Stomach (tissue), 9 donors: ENCODE data around the gene COL4A2. TPM values are rescaled to one million over a fixed set of nuclear protein-coding genes. Genes with fewer than 3 reads are reported as not detected.

Source experiments
- DNase-seq, 2 donors: peaks; one replicate each; pipeline versions ENCODE4 v3.0.0 to v3.0.0-alpha.2; 2013 to 2019
- H3K27ac ChIP-seq, 5 donors: fragments of 200-600 bp in 4 of 5; sonication (generic) in 4 of 5; one replicate each; pipeline ENCODE4 v1.5.1; 2013 to 2019; ENCODE audit warnings: mild to moderate bottlenecking in 1 of 5, moderate library complexity in 1 of 5
- H3K27me3 ChIP-seq, 3 donors: fragments of 200-600 bp; sonication (generic); one replicate each; pipeline ENCODE4 v1.5.1; 2017 to 2019; ENCODE audit warnings: mixed run types in 1 of 3
- H3K36me3 ChIP-seq, 4 donors: fragments of 200-600 bp; sonication (generic); 1 replicate in 3 of 4; 2 replicates in 1 of 4; pipeline ENCODE4 v1.5.1; 2016 to 2019
- H3K4me1 ChIP-seq, 4 donors: fragments of 200-600 bp; sonication (generic); one replicate each; pipeline ENCODE4 v1.5.1; 2016 to 2019
- H3K4me3 ChIP-seq, 4 donors: fragments of 200-600 bp; sonication (generic) in 3 of 4; one replicate each; pipeline ENCODE4 v1.5.1; 2016 to 2019; ENCODE audit warnings: mild to moderate bottlenecking in 1 of 4
- H3K9me3 ChIP-seq, 4 donors: fragments of 200-600 bp; sonication (generic); one replicate each; pipeline ENCODE4 v1.5.1; 2016 to 2019
- EP300 ChIP-seq: sonication (generic); formaldehyde crosslinking; IDR thresholded peaks from one replicate; pipeline ENCODE4 v1.6.1; 2017; ENCODE audit warnings: antibody characterized with exemption
- POLR2A ChIP-seq, 4 donors: fragments of 450-650 bp; IDR thresholded peaks; one replicate each; pipeline ENCODE4 v1.6.1; 2016; ENCODE audit warnings: antibody characterized with exemption in 4 of 4, control low read depth in 2 of 4, mild to moderate bottlenecking in 1 of 4, moderate library complexity in 1 of 4
- POLR2AphosphoS5 ChIP-seq, 3 donors: sonication (generic); formaldehyde crosslinking; IDR thresholded peaks; one replicate each; pipeline ENCODE4 v1.6.1; 2016; ENCODE audit warnings: antibody characterized with exemption in 3 of 3
- WGBS, 5 donors: extraction: QIAGEN DNeasy Blood & Tissue Kit in 3 of 5; methylation state at CpG; one replicate each; pipeline versions ENCODE4 v1.1.5 to v1.1.7; 2013 to 2018; 5-methylcytosine and 5-hydroxymethylcytosine counted together
- intact Hi-C: fragments of 100-400 bp; cut with DNase I; formaldehyde crosslinking; loops from one replicate; pipeline ENCODE4 v1.15.1; 2023; ENCODE audit warnings: low total_unique reads
- polyA plus RNA-seq, 3 donors: library from polyadenylated mRNA; stranded (reverse); fragments of 200-250 nt; gene quantifications; one replicate each; pipeline ENCODE4 v1.2.3, GENCODE V29; 2013
- total RNA-seq, 5 donors: library from RNA; depleted of rRNA; stranded (reverse); fragments of >200 nt; gene quantifications; one replicate each; pipeline versions ENCODE4 v1.1.0 to v1.2.3, GENCODE V29; 2014 to 2016
- TF ChIP-seq, protein P1 (sequence below), 7 experiments: fragments of 450-650 bp in 4 of 7; fragments of 200-600 bp in 3 of 7; sonication (generic) in 3 of 7; IDR thresholded peaks; one replicate each; pipeline ENCODE4 v1.5.1; 2016 to 2019; ENCODE audit warnings: antibody characterized with exemption in 7 of 7, control low read depth in 2 of 7, mild to moderate bottlenecking in 1 of 7
- donor health status: healthy with polysubstance abuse.
- donor health status: Bipolar disorder and iron deficiency.
- donor health status: healthy.

Gene COL4A2
- total and polyA plus RNA-seq, 8 donors: 24.0 to 531 (median 214) TPM

DNA sequence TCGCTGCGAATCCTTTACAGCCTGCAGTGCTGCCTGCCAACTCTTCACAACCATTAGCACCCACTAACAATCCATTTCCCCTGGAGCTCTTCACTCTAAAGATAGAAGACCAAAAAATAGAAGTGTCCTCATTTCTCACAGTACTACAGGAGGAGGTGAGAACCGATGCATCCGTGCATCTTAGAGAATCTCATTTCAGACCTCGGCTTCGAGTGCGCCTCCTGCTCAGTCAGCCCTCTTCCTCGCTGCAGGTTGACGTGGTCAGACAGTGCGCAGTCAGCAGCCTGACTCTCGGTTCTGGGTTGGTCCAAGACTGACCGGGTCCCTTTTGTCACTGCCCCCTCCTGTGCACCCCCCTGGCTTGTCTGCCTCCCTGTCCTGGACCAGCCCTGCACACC lies 169.1 kb downstream of the COL4A2 start:
- no peak for DNase-seq
- H3K9me3 ChIP-seq: no peaks in the 10 kb centered on the region
- no peak overlapping the region for H3K4me3 ChIP-seq
- no peak overlapping the region for H3K27ac ChIP-seq
- H3K27me3 ChIP-seq: no peaks in the 10 kb centered on the region
- intact Hi-C loops: no loop called here
- no peak for TF ChIP-seq POLR2A (IDR thresholded peaks at IDR 0.05)
- TF ChIP-seq, protein P1, sequence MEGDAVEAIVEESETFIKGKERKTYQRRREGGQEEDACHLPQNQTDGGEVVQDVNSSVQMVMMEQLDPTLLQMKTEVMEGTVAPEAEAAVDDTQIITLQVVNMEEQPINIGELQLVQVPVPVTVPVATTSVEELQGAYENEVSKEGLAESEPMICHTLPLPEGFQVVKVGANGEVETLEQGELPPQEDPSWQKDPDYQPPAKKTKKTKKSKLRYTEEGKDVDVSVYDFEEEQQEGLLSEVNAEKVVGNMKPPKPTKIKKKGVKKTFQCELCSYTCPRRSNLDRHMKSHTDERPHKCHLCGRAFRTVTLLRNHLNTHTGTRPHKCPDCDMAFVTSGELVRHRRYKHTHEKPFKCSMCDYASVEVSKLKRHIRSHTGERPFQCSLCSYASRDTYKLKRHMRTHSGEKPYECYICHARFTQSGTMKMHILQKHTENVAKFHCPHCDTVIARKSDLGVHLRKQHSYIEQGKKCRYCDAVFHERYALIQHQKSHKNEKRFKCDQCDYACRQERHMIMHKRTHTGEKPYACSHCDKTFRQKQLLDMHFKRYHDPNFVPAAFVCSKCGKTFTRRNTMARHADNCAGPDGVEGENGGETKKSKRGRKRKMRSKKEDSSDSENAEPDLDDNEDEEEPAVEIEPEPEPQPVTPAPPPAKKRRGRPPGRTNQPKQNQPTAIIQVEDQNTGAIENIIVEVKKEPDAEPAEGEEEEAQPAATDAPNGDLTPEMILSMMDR (IDR thresholded peaks at IDR 0.05): no peak
- no peak for TF ChIP-seq EP300
- no peak for TF ChIP-seq POLR2AphosphoS5 (IDR thresholded peaks at IDR 0.05)
- H3K36me3 ChIP-seq: peaks cover 9 to 86% (median 66%) of the 10 kb centered on the region in 4 donors
- 86 to 94% (median 90%) methylated on average over 10 to 12 of the region's 12 CpGs for WGBS, 5 donors
- H3K4me1 ChIP-seq: peaks cover 0 to 17% (median 4%) of the 10 kb centered on the region in 4 donors

DNA sequence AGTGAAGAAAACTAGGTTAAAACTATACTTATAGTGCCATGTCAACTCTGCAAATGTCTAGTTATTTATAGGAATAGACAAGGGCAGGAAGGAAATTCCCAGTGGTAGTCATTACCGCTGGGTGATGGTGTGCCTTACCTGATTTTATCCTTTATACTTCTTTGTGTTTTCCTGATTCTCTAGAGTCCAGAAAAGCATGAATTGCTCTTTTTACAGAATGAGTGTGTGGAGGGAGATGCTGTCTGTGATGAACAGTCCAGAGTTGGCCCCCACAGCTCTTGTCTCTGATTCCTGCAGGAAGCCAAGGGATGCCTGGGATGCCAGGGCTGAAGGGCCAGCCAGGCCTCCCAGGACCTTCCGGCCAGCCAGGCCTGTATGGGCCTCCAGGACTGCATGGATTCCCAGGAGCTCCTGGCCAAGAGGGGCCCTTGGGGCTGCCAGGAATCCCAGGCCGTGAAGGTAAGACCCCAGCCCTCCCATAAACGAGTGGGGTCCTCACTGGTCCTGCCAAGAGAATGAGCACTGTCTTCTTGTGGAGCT lies 170.7 kb downstream of the COL4A2 start:
- H3K27ac ChIP-seq: peak overlapping the region in 3 of 5 donors; percentile 8 to 73 (median 10)
- H3K9me3 ChIP-seq: no peaks in the 10 kb centered on the region
- no peaks in the 10 kb centered on the region for H3K27me3 ChIP-seq
- peaks cover 0 to 12% (median 4%) of the 10 kb centered on the region in 4 donors for H3K4me1 ChIP-seq
- TF ChIP-seq POLR2A (IDR thresholded peaks at IDR 0.05): no peak
- TF ChIP-seq EP300: no peak
- TF ChIP-seq, protein P1 (IDR thresholded peaks at IDR 0.05): no peak
- TF ChIP-seq POLR2AphosphoS5 (IDR thresholded peaks at IDR 0.05): no peak
- peaks cover 9 to 82% (median 66%) of the 10 kb centered on the region in 4 donors for H3K36me3 ChIP-seq
- no peak for DNase-seq
- intact Hi-C loops: no loop called here
- whole genome bisulfite sequencing, 5 donors: 69 to 89% (median 83%) methylated on average over 4 of the region's 4 CpGs
- H3K4me3 ChIP-seq: no peak overlapping the region

DNA sequence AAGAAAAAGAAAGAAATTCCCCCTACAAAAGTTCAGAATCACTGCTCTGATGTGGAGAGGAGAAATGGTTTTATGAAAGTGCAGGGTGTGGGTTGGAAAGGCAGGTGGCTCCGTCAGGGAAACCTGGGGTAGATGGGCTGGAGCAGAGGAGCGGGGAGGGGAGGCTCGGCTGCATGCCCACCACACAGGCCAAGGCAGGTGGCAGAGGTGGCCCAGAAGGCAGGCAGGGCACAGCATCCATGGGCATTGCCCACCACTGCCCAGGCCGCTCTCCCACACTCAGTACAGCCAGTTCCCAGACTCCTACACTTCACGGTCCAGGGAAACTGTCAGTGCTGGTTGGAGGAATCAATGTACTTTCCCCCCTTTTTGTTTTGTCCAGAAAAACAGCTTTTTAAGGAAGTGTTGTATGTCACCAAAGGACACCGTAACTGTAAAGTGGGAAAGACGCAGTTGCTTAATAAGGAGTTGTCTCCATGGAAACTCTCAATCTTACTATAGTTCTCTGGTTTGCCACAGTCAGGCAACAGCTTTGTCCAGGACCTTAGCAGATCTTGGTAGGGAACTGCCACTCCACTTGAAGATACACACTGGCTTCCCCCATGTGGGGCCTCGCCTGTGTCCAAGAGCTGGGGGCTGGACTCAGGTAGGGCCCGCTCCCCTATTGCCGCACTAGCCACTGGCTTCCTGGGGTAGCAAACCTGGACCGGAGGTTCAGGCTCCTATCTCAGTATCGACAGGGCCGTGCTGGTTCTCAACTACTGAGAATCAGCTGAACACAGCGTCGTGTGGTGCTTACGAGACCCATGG lies 171.5 kb downstream of the COL4A2 start:
- WGBS, 5 donors: 85 to 95% (median 93%) methylated on average over 16 of the region's 16 CpGs
- Histone ChIP-seq H3K27ac (peak overlapping the region in 3 of 5 donors; percentile 8 to 73 (median 10)), H3K9me3 (no peaks in the 10 kb centered on the region), H3K36me3 (peaks cover 9 to 82% (median 66%) of the 10 kb centered on the region in 4 donors), H3K4me1 (peaks cover 0 to 14% (median 6%) of the 10 kb centered on the region in 4 donors), H3K4me3 (no peak overlapping the region), H3K27me3 (no peaks in the 10 kb centered on the region)
- TF ChIP-seq POLR2AphosphoS5 (IDR thresholded peaks at IDR 0.05): no peak
- no peak for TF ChIP-seq POLR2A (IDR thresholded peaks at IDR 0.05)
- TF ChIP-seq, protein P1 (IDR thresholded peaks at IDR 0.05): no peak
- TF ChIP-seq EP300: no peak
- intact Hi-C loops: no loop called here
- DNase-seq: no peak

DNA sequence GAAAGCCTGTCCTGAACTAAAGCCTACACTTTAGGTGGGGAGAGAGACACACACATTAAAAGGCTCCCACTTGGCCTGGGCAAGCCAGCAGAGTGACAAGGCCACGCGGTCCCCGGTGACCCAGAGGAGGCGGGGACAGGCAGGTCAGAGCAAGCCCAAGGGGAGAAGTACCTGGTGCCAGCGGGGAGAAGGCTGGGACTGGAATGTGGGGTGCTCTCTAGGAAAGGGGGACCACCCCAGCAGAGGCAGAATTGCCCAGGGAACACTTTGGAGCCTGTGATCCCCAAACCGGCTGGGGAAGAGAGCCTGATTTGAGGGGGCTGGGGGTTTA lies 172.1 kb downstream of the COL4A2 start:
- intact Hi-C loops: no loop called here
- Histone ChIP-seq H3K27ac (peak overlapping the region in 2 of 5 donors; percentile 6 to 73), H3K4me3 (no peak overlapping the region), H3K27me3 (no peaks in the 10 kb centered on the region), H3K9me3 (no peaks in the 10 kb centered on the region), H3K36me3 (peaks cover 6 to 82% (median 64%) of the 10 kb centered on the region in 4 donors), H3K4me1 (peaks cover 0 to 14% (median 6%) of the 10 kb centered on the region in 4 donors)
- TF ChIP-seq, protein P1 (IDR thresholded peaks at IDR 0.05): no peak
- TF ChIP-seq EP300 (no peak), POLR2AphosphoS5 (IDR thresholded peaks at IDR 0.05) (no peak), POLR2A (IDR thresholded peaks at IDR 0.05) (no peak)
- 77 to 91% (median 87%) methylated on average over 6 of the region's 6 CpGs for WGBS, 5 donors
- no peak for DNase-seq
